GM18867 (cell line): Measurements from ENCODE around the gene CCDC142.
"Not testable (repeated sequence)": the region's sequence is repeated elsewhere in the genome, so short reads cannot be mapped to it uniquely, and the experiment has no call there.

Experiments
- ATAC-seq: cut with Tn5 transposase; IDR thresholded peaks from one replicate; pipeline ENCODE4 v1.9.1; 2021; ENCODE audit warnings: mild to moderate bottlenecking, moderate library complexity; ENCODE audit not compliant: unreplicated experiment

Gene CCDC142

GRCh38 chr2:74472086-74472944, 10.5 kb downstream of the CCDC142 start, which contains the start of gene MRPL53:
Gene MRPL53 (minus strand): TSS chr2:74472680. CDS start chr2:74472660, 20 bp downstream.
- ATAC-seq = peak; percentile 85

GRCh38 chr2:74471332-74472065, 11.3 kb downstream of the CCDC142 start:
- ATAC-seq = no peak

GRCh38 chr2:74470742-74471141, 12.1 kb downstream of the CCDC142 start:
- ATAC-seq = not testable (repeated sequence)

- peak; percentile 1 for ATAC-seq
These were observed 18.4 kb downstream of the CCDC142 start for GRCh38 chr2:74464406-74464805.

- no peak for ATAC-seq
These were observed 20.1 kb downstream of the CCDC142 start for GRCh38 chr2:74462786-74463105.

GRCh38 chr2:74462054-74462785, 20.6 kb downstream of the CCDC142 start:
- no peak for ATAC-seq

- ATAC-seq = no peak
These were observed 21.4 kb downstream of the CCDC142 start for GRCh38 chr2:74461187-74462053.

GRCh38 chr2:74460187-74460586, 22.6 kb downstream of the CCDC142 start:
- not testable (repeated sequence) for ATAC-seq

GRCh38 chr2:74459503-74460118, 23.2 kb downstream of the CCDC142 start:
- ATAC-seq = not testable (repeated sequence)

GRCh38 chr2:74458938-74459363, 23.8 kb downstream of the CCDC142 start:
- no peak for ATAC-seq

GRCh38 chr2:74458132-74458937, 24.5 kb downstream of the CCDC142 start, which contains the start of gene WBP1:
Gene WBP1 (plus strand): TSS chr2:74458438. CDS start chr2:74458603, 165 bp downstream.
- peak; percentile 78 for ATAC-seq

GRCh38 chr2:74457549-74458131, 25.2 kb downstream of the CCDC142 start:
- ATAC-seq = peak; percentile 37

GRCh38 chr2:74457129-74457548, 25.7 kb downstream of the CCDC142 start:
- ATAC-seq = no peak

GRCh38 chr2:74454654-74455511, 27.9 kb downstream of the CCDC142 start, which contains the start of gene INO80B:
Gene INO80B (plus strand): TSS chr2:74455087. CDS start chr2:74455117, 30 bp downstream.
- peak; percentile 38 for ATAC-seq

GRCh38 chr2:74450570-74451190, 32.1 kb downstream of the CCDC142 start:
- ATAC-seq = no peak

GRCh38 chr2:74448771-74449170, 34.0 kb downstream of the CCDC142 start:
- no peak for ATAC-seq
